HG03103 (cell line): ENCODE results near the gene ZNF554.
"Not testable (repeated sequence)": the region's sequence is repeated elsewhere in the genome, so short reads cannot be mapped to it uniquely, and the experiment has no call there.

Experiments
- ATAC-seq: cut with Tn5 transposase; IDR thresholded peaks from one replicate; pipeline ENCODE4 v1.9.1; 2021; ENCODE audit warnings: low read depth; ENCODE audit not compliant: unreplicated experiment

ZNF554 gene

GRCh38 chr19:2790557-2791271, 29.0 kb upstream of the ZNF554 start:
- no peak for ATAC-seq

- ATAC-seq = no peak
Measured at GRCh38 chr19:2791440-2791839, 28.2 kb upstream of the ZNF554 start.

GRCh38 chr19:2791876-2792275, 27.8 kb upstream of the ZNF554 start:
- no peak for ATAC-seq

- ATAC-seq = not testable (repeated sequence)
Measured at GRCh38 chr19:2792666-2793065, 27.0 kb upstream of the ZNF554 start.

GRCh38 chr19:2793126-2793525, 26.5 kb upstream of the ZNF554 start:
- ATAC-seq = no peak

- ATAC-seq = no peak
Measured at GRCh38 chr19:2793577-2793976, 26.1 kb upstream of the ZNF554 start.

GRCh38 chr19:2795827-2796658, 23.6 kb upstream of the ZNF554 start:
- ATAC-seq = no peak

- ATAC-seq = no peak
Measured at GRCh38 chr19:2796659-2797266, 22.9 kb upstream of the ZNF554 start.

GRCh38 chr19:2797280-2797679, 22.4 kb upstream of the ZNF554 start:
- ATAC-seq = no peak

- no peak for ATAC-seq
Measured at GRCh38 chr19:2798158-2798685, 21.4 kb upstream of the ZNF554 start.

- ATAC-seq = no peak
Measured at GRCh38 chr19:2798733-2799132, 20.9 kb upstream of the ZNF554 start.

GRCh38 chr19:2799273-2800020, 20.2 kb upstream of the ZNF554 start:
- no peak for ATAC-seq

GRCh38 chr19:2800506-2800905, 19.2 kb upstream of the ZNF554 start:
- ATAC-seq = no peak

- no peak for ATAC-seq
Measured at GRCh38 chr19:2802826-2803225, 16.8 kb upstream of the ZNF554 start.

- no peak for ATAC-seq
Measured at GRCh38 chr19:2803486-2804155, 16.0 kb upstream of the ZNF554 start.

- ATAC-seq = no peak
Measured at GRCh38 chr19:2804156-2805004, 15.3 kb upstream of the ZNF554 start.

- no peak for ATAC-seq
Measured at GRCh38 chr19:2805261-2805900, 14.3 kb upstream of the ZNF554 start.

- no peak for ATAC-seq
Measured at GRCh38 chr19:2805991-2806649, 13.5 kb upstream of the ZNF554 start.
